Raji (cell line): Measurements from ENCODE around the gene NOX5.

Experiments used
- POLR2A ChIP-seq: IDR thresholded peaks from 2 replicates; pipeline ENCODE4 v1.6.1; 2011; ENCODE audit warnings: low read depth, low read length, control low read depth; ENCODE audit not compliant: insufficient read depth

The NOX5 gene

DNA sequence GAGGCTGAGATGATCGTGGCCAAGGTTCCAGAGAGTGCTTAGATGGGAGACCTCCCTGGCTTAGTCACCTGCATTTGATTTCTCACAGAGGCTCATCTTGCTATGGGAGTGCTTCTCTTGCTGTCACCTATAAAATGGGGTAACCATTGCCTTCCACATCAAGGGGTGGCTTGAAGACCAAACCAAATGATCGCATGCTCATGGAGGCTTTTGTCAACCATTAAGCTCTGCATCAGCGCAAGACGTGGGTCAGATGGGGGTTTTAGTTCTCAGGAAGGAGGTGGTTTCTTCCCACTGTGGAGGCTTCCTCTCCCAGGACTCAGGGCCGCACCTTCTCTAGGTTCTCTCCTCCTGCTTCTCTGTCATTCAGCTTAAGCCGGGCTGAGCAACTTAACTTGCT, 27.4 kb upstream of the NOX5 start:
- no peak for TF ChIP-seq POLR2A

GRCh38 chr15:68987676-68988075, 26.8 kb upstream of the NOX5 start:
- no peak for TF ChIP-seq POLR2A

DNA sequence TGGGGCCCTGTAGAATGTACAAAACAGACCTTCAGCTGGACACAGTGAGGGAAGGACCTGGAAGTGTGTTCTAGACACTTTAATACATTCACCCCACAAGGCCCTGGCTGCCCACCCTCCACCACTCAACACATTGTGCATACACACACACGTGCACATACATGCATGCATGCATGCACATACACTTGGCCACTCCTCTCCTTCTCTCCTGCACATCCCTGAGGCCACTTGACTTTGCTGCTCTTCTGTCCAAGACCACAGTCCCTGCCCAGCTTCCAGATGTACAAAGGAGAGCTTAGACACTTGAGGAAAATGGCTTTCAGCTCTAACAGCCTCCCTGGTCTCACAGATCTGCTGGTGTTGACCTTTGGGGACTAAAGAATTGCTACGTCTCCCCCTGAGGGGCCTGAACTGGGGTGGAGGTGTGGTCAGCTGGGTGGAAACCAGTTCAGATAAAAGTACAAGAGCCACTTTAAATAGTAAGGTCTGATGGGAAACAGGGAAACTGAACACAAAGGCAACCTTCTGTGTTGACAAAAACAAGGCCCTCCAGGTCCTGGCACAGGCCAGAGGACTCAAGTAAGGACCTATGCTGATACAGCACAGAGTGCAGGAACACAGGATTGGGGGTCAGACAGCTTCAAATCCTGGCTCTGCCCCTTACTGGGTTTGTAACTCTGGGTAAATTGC, 24.8 kb upstream of the NOX5 start:
- TF ChIP-seq POLR2A = no peak

DNA sequence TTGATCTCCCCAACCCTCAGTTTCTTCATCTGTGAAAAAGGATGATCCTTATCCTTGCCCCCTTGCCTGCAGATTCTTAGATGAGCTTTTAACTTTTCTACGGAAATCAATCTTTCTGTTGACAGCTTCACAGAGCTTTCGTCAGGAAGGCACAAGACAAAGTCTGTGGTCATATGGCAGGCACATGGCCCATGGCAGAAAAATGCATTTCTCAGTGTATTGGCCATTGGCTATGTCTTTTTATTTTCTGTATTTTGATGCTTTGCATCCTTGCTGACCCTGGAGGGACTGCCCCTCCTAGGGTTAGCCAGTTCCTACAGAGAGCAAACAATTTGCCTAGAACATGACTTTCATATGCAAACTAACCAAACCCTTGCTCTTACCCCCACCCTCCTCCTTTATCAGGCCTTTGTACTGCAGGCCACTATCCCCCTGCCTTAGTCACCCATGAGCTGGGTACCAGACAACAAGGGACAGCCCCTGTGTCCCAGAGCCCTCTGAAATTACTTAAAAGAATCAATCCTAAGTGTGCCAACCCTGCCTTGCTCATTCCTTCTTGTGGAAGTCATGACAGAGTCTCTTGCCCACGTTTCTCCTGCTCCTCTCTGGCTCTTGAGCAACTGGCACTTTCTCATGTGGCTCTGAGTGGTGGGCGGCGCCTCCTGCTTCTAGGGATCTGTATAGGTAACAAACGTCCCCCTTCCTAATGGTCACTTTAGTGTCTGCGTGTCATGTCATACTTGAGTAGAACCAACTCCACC, 24.1 kb upstream of the NOX5 start:
- TF ChIP-seq POLR2A = no peak

DNA sequence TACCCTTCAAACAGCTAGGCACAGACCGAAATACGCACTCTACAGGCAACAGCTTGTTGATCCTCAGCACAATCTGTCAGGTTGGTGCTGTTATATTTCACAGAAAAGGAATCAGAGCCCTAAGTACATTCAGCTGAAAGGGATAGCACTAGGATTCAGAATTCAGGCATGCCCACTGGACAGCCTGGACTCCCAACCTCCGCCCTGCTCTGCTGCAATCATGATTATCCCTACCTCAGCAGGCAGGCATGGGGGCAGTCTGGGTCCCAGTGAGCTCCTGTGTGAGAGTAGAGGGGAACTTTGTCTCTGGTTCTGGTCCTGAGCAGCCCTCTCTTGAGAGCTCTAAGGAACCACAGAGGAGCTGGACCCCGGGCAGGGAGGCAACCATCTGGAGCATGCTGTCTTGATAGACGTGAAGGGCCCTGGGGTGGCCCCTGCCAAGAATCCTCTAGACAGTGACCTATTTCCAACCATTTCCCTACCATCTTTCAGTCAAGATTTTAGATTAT, 23.4 kb upstream of the NOX5 start:
- no peak for TF ChIP-seq POLR2A

DNA sequence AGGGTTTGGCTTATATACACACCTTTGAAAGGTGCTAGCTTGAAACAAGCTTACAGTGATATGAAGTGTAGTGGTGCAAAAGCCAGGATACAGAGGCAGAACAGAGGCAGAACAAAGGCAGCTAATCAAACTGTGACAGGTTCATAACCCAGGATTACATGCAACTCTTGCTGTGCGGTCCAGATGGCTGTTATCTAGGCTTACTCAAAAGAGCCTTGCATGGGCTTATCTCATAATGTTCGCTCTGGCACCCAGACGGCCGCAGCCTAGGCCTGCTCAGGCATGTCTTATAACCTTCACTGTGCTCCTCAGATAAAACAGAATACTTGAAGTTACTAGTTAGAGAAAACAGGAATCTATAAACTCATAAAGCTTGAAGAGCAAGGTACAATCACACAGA, 22.8 kb upstream of the NOX5 start:
- TF ChIP-seq POLR2A = no peak

GRCh38 chr15:68992696-68993095, 21.8 kb upstream of the NOX5 start:
- no peak for TF ChIP-seq POLR2A

DNA sequence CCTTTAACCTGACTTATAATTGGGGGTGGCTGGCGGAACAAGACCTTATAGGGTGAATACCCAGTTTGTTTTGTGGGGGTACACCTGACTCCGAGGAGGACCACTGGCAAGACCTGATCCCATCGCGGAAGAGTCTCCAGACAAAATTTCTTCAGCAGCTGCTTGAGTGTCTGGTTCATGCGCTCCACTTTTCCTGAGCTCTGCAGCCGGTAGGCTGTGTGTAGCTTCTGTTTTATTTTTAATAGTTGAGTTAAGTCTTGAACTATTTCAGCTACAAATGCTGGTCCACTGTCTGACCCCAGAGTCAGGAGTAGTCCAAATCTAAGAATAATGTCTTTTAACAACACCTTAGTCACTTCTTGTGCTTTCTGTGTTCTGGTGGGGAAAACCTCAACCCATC, 21.2 kb upstream of the NOX5 start:
- TF ChIP-seq POLR2A = no peak

- no peak for TF ChIP-seq POLR2A
Observed at GRCh38 chr15:68994149-68994548, 20.3 kb upstream of the NOX5 start.

GRCh38 chr15:68994981-68995761, 19.3 kb upstream of the NOX5 start:
- no peak for TF ChIP-seq POLR2A

GRCh38 chr15:68997050-68997449, 17.4 kb upstream of the NOX5 start:
- no peak for TF ChIP-seq POLR2A

GRCh38 chr15:68997930-68998777, 16.3 kb upstream of the NOX5 start:
- no peak for TF ChIP-seq POLR2A

- no peak for TF ChIP-seq POLR2A
Observed at GRCh38 chr15:68999091-68999490, 15.4 kb upstream of the NOX5 start.

GRCh38 chr15:69000091-69000490, 14.4 kb upstream of the NOX5 start:
- no peak for TF ChIP-seq POLR2A

GRCh38 chr15:69000725-69001503, 13.6 kb upstream of the NOX5 start:
- TF ChIP-seq POLR2A = no peak

DNA sequence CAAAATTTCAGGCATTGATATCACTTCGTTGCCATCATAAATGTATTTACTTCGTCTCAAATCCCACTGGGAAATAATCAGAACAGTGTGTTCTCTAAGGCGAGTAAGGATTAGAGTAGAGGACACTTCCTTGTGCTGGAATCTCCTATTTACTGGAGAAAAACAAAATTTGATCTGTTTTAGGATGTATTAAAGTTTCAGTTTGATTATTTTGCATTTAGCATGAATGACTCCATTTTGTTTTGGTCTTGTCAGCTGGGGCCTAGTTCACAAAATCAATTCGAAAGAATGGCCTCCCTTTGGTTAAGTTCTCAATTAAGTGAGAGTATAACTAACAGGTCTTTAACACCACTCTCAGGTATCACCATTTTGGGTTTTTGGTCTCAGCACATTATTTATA, 11.7 kb upstream of the NOX5 start:
- no peak for TF ChIP-seq POLR2A
